ENCODE results near the gene EPHA8. TPM values are rescaled to one million over a fixed set of nuclear protein-coding genes. Genes with fewer than 3 reads are reported as not detected.

The EPHA8 gene
- total and polyA plus RNA-seq, 2 of the 4 experiments (the other 2 are of a cell fraction): not detected

DNA sequence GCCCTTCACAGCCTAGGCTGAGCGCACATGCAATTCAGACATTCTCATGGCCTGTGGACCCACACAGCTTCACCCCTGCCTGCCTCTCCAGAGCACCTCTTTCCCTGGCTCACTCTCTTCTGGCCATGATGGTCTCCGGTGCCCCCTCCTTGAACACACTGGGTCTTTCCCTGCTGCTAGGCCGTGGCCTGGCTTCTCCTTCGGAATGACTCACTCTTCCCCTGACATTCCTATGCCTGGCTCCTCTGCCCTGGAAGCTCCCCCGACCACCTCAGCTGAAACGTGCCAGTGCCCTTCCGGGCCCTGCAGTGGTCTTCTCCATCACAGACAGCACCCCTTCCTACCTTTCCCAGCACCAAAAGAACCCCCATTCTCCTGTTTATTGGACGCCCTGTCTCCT lies 28.3 kb downstream of the EPHA8 start:
- no peak overlapping the region for H3K9ac ChIP-seq (ENCODE audit: low read depth, low read length)
- no peak overlapping the region for H3K27ac ChIP-seq (ENCODE audit: insufficient read depth, low read length)
- H3K4me3 ChIP-seq (ENCODE audit: insufficient read depth, low read depth, low read length): no peak overlapping the region
- H3K9me3 ChIP-seq (ENCODE audit: control insufficient read depth, insufficient read depth, low read length): no peaks in the 10 kb centered on the region
- H2AK5ac ChIP-seq (ENCODE audit: low read depth, low read length): no peak overlapping the region
- in situ Hi-C loops (cut with MboI; ENCODE audit: low sequenced_read_pairs): no loop called here
- no peak overlapping the region for H2BK5ac ChIP-seq (ENCODE audit: low read depth, low read length, poor library complexity, severe bottlenecking)
- H3K4me2 ChIP-seq (ENCODE audit: low read depth, low read length): no peak overlapping the region
- no peak overlapping the region for H2BK120ac ChIP-seq (ENCODE audit: low read depth, low read length)
- H3K4ac ChIP-seq (ENCODE audit: low read depth, low read length): no peak overlapping the region
- H4K5ac ChIP-seq (ENCODE audit: low read depth, low read length): no peak overlapping the region
- no peaks in the 10 kb centered on the region for H3K9me1 ChIP-seq (ENCODE audit: insufficient read depth, low read length)
- no TSS peak for BruUV-seq (replicated peaks)
- ATAC-seq (ENCODE audit: low read depth) (no peak), DNase-seq (no peak)
- H3K18ac ChIP-seq (ENCODE audit: low read depth, low read length): no peak overlapping the region
- ChIA-PET CTCF (no interaction called here), POLR2A (ENCODE audit: unreplicated experiment) (no interaction called here)
- no peak overlapping the region for H2AK9ac ChIP-seq (replicated peaks; ENCODE audit: low read depth, low read length, poor library complexity)
- dilution Hi-C loops (cut with HindIII; ENCODE audit: low sequenced_read_pairs, unreplicated experiment): no loop called here
- TF ChIP-seq NFE2L2 (IDR thresholded peaks at IDR 0.05; ENCODE audit: low read depth, low read length) (no peak), BHLHE40 (IDR thresholded peaks at IDR 0.05; ENCODE audit: low read depth, low read length) (no peak), MAFK (IDR thresholded peaks at IDR 0.05; ENCODE audit: low read depth, low read length) (no peak), POLR2A (IDR thresholded peaks at IDR 0.05; ENCODE audit: low read depth, low read length) (no peak), RCOR1 (IDR thresholded peaks at IDR 0.05; ENCODE audit: insufficient replicate concordance, low read length) (no peak), CHD1 (IDR thresholded peaks at IDR 0.05; ENCODE audit: low read depth, low read length) (no peak), MXI1 (IDR thresholded peaks at IDR 0.05; ENCODE audit: borderline replicate concordance, low read depth, low read length) (no peak), RAD21 (IDR thresholded peaks at IDR 0.05; ENCODE audit: low read length) (no peak), FOS (IDR thresholded peaks at IDR 0.05; ENCODE audit: low read depth, low read length) (no peak), SMC3 (IDR thresholded peaks at IDR 0.05; ENCODE audit: low read depth, low read length) (no peak), MAZ (IDR thresholded peaks at IDR 0.05; ENCODE audit: borderline replicate concordance, low read depth, low read length) (no peak), CEBPB (IDR thresholded peaks at IDR 0.05; ENCODE audit: low read depth, low read length) (no peak), RFX5 (IDR thresholded peaks at IDR 0.05; ENCODE audit: low read depth, low read length) (no peak)
- TF ChIP-seq, protein P1, sequence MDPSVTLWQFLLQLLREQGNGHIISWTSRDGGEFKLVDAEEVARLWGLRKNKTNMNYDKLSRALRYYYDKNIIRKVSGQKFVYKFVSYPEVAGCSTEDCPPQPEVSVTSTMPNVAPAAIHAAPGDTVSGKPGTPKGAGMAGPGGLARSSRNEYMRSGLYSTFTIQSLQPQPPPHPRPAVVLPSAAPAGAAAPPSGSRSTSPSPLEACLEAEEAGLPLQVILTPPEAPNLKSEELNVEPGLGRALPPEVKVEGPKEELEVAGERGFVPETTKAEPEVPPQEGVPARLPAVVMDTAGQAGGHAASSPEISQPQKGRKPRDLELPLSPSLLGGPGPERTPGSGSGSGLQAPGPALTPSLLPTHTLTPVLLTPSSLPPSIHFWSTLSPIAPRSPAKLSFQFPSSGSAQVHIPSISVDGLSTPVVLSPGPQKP (IDR thresholded peaks at IDR 0.05; ENCODE audit: borderline replicate concordance, low read depth, low read length): no peak
- TF ChIP-seq, protein P2, sequence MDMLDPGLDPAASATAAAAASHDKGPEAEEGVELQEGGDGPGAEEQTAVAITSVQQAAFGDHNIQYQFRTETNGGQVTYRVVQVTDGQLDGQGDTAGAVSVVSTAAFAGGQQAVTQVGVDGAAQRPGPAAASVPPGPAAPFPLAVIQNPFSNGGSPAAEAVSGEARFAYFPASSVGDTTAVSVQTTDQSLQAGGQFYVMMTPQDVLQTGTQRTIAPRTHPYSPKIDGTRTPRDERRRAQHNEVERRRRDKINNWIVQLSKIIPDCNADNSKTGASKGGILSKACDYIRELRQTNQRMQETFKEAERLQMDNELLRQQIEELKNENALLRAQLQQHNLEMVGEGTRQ (IDR thresholded peaks at IDR 0.05; ENCODE audit: low read depth, low read length): no peak
- TF ChIP-seq, protein P3, sequence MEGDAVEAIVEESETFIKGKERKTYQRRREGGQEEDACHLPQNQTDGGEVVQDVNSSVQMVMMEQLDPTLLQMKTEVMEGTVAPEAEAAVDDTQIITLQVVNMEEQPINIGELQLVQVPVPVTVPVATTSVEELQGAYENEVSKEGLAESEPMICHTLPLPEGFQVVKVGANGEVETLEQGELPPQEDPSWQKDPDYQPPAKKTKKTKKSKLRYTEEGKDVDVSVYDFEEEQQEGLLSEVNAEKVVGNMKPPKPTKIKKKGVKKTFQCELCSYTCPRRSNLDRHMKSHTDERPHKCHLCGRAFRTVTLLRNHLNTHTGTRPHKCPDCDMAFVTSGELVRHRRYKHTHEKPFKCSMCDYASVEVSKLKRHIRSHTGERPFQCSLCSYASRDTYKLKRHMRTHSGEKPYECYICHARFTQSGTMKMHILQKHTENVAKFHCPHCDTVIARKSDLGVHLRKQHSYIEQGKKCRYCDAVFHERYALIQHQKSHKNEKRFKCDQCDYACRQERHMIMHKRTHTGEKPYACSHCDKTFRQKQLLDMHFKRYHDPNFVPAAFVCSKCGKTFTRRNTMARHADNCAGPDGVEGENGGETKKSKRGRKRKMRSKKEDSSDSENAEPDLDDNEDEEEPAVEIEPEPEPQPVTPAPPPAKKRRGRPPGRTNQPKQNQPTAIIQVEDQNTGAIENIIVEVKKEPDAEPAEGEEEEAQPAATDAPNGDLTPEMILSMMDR (conservative IDR thresholded peaks at IDR 0.05; ENCODE audit: low read depth, low read length): no peak
- H3K79me1 ChIP-seq (ENCODE audit: low read depth in 1 of 2, low read length in 2 of 2): no peaks in the 10 kb centered on the region
- no peak overlapping the region for H3K14ac ChIP-seq (replicated peaks; ENCODE audit: low read depth, low read length)
- H2BK20ac ChIP-seq (ENCODE audit: low read depth, low read length): no peak overlapping the region
- H2AFZ ChIP-seq (replicated peaks; ENCODE audit: low read length, poor library complexity): no peak overlapping the region
- H4K91ac ChIP-seq (ENCODE audit: insufficient read depth, low read depth, low read length): no peak overlapping the region
- no peak overlapping the region for H2BK15ac ChIP-seq (ENCODE audit: low read depth, low read length)
- no peaks in the 10 kb centered on the region for H3K4me1 ChIP-seq (ENCODE audit: control insufficient read depth, insufficient read depth, low read length)
- no peak overlapping the region for H3K23ac ChIP-seq (ENCODE audit: low read depth, low read length)
- WGBS, 2 experiments (ENCODE audit: extremely low coverage in 2 of 2, insufficient read length in 1 of 2): 61% methylated on average over 4 of the region's 8 CpGs; no CpG with 5 or more reads in 1 of the 2 experiments
- no peaks in the 10 kb centered on the region for H3K36me3 ChIP-seq (ENCODE audit: control insufficient read depth, insufficient read depth, low read length)
- intact Hi-C loops (cut with micrococcal nuclease): no loop called here
- no peak overlapping the region for H4K8ac ChIP-seq (ENCODE audit: low read depth in 2 of 2, low read length in 2 of 2)
- H4K20me1 ChIP-seq (ENCODE audit: insufficient read depth, low read length): no peaks in the 10 kb centered on the region
- H3K27me3 ChIP-seq (ENCODE audit: control insufficient read depth, insufficient read depth, low read length): peaks cover 72% of the 10 kb centered on the region
- H3K56ac ChIP-seq (ENCODE audit: extremely low read depth, insufficient read depth, low read length): no peak overlapping the region
